B cell (primary cell): ENCODE measurements around the gene PACSIN1. TPM values are rescaled to one million over a fixed set of nuclear protein-coding genes. Genes with fewer than 3 reads are reported as not detected.

ENCODE experiments used
- ATAC-seq: fragments of 200-7000 bp; cut with Tn5 transposase; one replicate; pipeline ENCODE4 v1.10.0; 2021; ENCODE audit warnings: low read depth, mild to moderate bottlenecking, moderate number of reproducible peaks, moderate library complexity
- CTCF ChIA-PET: fragments of 350-600 bp; sonication (Branson Sonifier 250); formaldehyde crosslinking; loops from one replicate; lab custom pipeline; 2021; ENCODE audit warnings: antibody characterized with exemption, inconsistent platforms; lab: Charles Lee
- POLR2A ChIA-PET: fragments of 350-600 bp; sonication (Branson Sonifier 250); formaldehyde crosslinking; loops from one replicate; lab custom pipeline; 2021; ENCODE audit warnings: antibody characterized with exemption; lab: Charles Lee
- DNase-seq: peaks from one replicate; pipeline ENCODE4 v3.0.0; 2013
- H2AFZ ChIP-seq: 2 replicates; pipeline ENCODE4 v1.6.1; 2012; ENCODE audit warnings: mild to moderate bottlenecking, low read depth, low read length; ENCODE audit not compliant: insufficient read depth, poor library complexity, severe bottlenecking
- H3K27ac ChIP-seq, 2 donors: 1 replicate in 1 of 2; 2 replicates in 1 of 2; pipeline ENCODE4 v1.5.1; 2012 to 2013; ENCODE audit warnings: low read length in 2 of 2, mild to moderate bottlenecking in 2 of 2, moderate library complexity in 1 of 2
- H3K27me3 ChIP-seq, 4 experiments: fragments of 200-600 bp in 1 of 4; sonication (generic) in 1 of 4; replicated peaks in 1 of 4; 1 replicate in 2 of 4; 2 replicates in 2 of 4; pipeline versions ENCODE4 v1.6.1 to v1.7.0; 2013 to 2016; ENCODE audit warnings: low read length in 3 of 4, mild to moderate bottlenecking in 2 of 4, mixed read lengths in 1 of 4, moderate library complexity in 1 of 4; ENCODE audit not compliant: insufficient read depth in 4 of 4, control insufficient read depth in 3 of 4; ENCODE audit errors: control extremely low read depth in 1 of 4
- H3K36me3 ChIP-seq, 2 experiments: replicated peaks in 1 of 2; 1 replicate in 1 of 2; 2 replicates in 1 of 2; pipeline versions ENCODE4 v1.6.1 to v1.7.1; 2013; ENCODE audit warnings: low read length in 1 of 2; ENCODE audit not compliant: insufficient read depth in 2 of 2, control insufficient read depth in 1 of 2; ENCODE audit errors: control extremely low read depth in 1 of 2, extremely low read depth in 1 of 2
- H3K4me1 ChIP-seq, 2 donors: fragments of 200-600 bp in 1 of 2; sonication (generic) in 1 of 2; 1 replicate in 1 of 2; 2 replicates in 1 of 2; pipeline versions ENCODE4 v1.5.1 to v1.6.1; 2013 to 2017; ENCODE audit warnings: low read length in 2 of 2; ENCODE audit not compliant: control insufficient read depth in 2 of 2, insufficient read depth in 2 of 2
- H3K4me2 ChIP-seq: replicated peaks from 2 replicates; pipeline ENCODE3; 2012; ENCODE audit warnings: mild to moderate bottlenecking, low read depth, low read length; ENCODE audit not compliant: poor library complexity, severe bottlenecking
- H3K4me3 ChIP-seq, 5 experiments: fragments of 200-600 bp in 1 of 5; sonication (generic) in 1 of 5; 1 replicate in 3 of 5; 2 replicates in 2 of 5; pipeline versions ENCODE4 v1.5.1 to v1.7.0; 2011 to 2016; ENCODE audit warnings: low read length in 4 of 5, mild to moderate bottlenecking in 4 of 5, low read depth in 2 of 5, control low read depth in 1 of 5, moderate library complexity in 1 of 5; ENCODE audit not compliant: insufficient read depth in 1 of 5; ENCODE audit errors: control extremely low read depth in 1 of 5, extremely low read depth in 1 of 5
- H3K79me2 ChIP-seq: fragments of 200-600 bp; sonication (generic); one replicate; pipeline ENCODE4 v1.6.0; 2016; ENCODE audit warnings: low read length; ENCODE audit not compliant: control insufficient read depth, insufficient read depth
- H3K9ac ChIP-seq: fragments of 200-600 bp; sonication (generic); 2 replicates; pipeline ENCODE4 v1.6.1; 2017; ENCODE audit warnings: mild to moderate bottlenecking, low read length, moderate library complexity
- H3K9me3 ChIP-seq, 3 donors: one replicate each; pipeline versions ENCODE4 v1.6.1 to v1.7.1; 2013; ENCODE audit warnings: low read length in 2 of 3; ENCODE audit not compliant: control insufficient read depth in 2 of 3, insufficient read depth in 1 of 3; ENCODE audit errors: control extremely low read depth in 1 of 3
- H4K20me1 ChIP-seq: 2 replicates; pipeline ENCODE4 v1.6.0; 2012; ENCODE audit warnings: mild to moderate bottlenecking, low read length; ENCODE audit not compliant: insufficient read depth, control insufficient read depth, poor library complexity, severe bottlenecking
- H3K27ac Mint-ChIP-seq: one replicate; pipeline ENCODE4 v1.8.0; 2021; ENCODE audit warnings: mixed read lengths
- H3K27me3 Mint-ChIP-seq: one replicate; pipeline ENCODE4 v1.8.0; 2021; ENCODE audit warnings: mixed read lengths
- H3K4me1 Mint-ChIP-seq: one replicate; pipeline ENCODE4 v1.8.0; 2021; ENCODE audit warnings: mixed read lengths
- H3K4me3 Mint-ChIP-seq: one replicate; pipeline ENCODE4 v1.8.0; 2021; ENCODE audit warnings: mixed read lengths
- H3K9me3 Mint-ChIP-seq: one replicate; pipeline ENCODE4 v1.8.0; 2022; ENCODE audit warnings: mixed read lengths; ENCODE audit not compliant: insufficient read depth
- EZH2 ChIP-seq: IDR thresholded peaks from 2 replicates; pipeline ENCODE4 v1.6.1; 2012; ENCODE audit warnings: borderline replicate concordance, low read depth, mild to moderate bottlenecking, moderate library complexity, low read length; ENCODE audit not compliant: insufficient read depth, poor library complexity, severe bottlenecking
- WGBS: methylation state at CpG from one replicate; pipeline ENCODE4 v1.1.5; 2013; ENCODE audit warnings: missing lambda C conversion rate; ENCODE audit not compliant: insufficient coverage; 5-methylcytosine and 5-hydroxymethylcytosine counted together
- intact Hi-C: fragments of 100-400 bp; cut with micrococcal nuclease; formaldehyde crosslinking; loops from one replicate; pipeline ENCODE4 v1.10.0; 2022
- polyA plus RNA-seq: library from polyadenylated mRNA; depleted of rRNA; stranded (reverse); fragments of >200 nt; gene quantifications from 2 replicates; pipeline ENCODE4 v1.2.3, GENCODE V29; 2012
- total RNA-seq, 2 donors: library from RNA; stranded (reverse); fragments of 120-200 nt in 1 of 2; gene quantifications; 1 replicate in 1 of 2; 2 replicates in 1 of 2; pipeline versions ENCODE4 v1.2.3 to v1.2.4, GENCODE V29; 2013 to 2022
- TF ChIP-seq, protein P1 (sequence below): fragments of 200-600 bp; IDR thresholded peaks from one replicate; pipeline ENCODE4 v1.8.0; 2022; ENCODE audit warnings: antibody characterized with exemption, mild to moderate bottlenecking

PACSIN1 gene
- total and polyA plus RNA-seq, 2 donors (not counting 1 experiment from before 2014, with no cell fraction given) = 0.18 to 0.20 TPM

DNA sequence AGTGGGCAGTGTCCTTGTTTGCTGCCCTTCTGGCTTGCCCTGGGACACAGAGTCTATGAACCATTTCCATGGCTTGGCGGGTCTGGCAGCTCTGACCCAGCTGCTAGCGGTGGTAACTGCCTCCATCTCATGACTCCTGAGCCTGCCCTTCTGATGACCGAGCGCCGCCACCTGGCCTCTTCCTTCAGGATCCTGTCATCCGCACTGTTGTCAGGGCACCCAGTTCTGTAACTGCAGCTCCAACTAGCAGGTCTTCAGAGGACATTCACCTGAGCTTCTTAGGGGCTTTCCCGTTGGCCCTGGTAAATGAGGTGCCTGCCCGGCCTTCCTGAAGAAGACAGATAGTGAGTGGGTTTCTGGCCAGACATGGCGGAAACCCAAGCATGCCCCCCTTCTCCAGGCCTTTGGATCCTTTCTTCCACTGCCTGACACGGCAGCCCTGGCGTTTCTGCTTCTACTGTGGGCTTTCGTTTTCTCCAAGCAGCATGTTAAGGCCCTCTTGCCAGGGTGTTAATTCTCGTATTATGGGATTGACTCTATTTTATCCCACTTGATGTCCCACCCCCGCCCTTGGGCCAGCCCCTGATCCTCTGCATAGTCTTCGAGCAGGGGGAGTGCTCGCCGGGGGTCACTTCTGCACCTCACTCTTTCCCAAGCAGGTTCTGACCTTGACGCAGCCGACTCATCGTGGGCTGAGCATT is 24.7 kb downstream of the PACSIN1 start:
- no peak overlapping the region for H3K4me3 Mint-ChIP-seq
- no peaks in the 10 kb centered on the region for H3K27me3 ChIP-seq
- WGBS = 92% methylated on average over 19 of the region's 20 CpGs
- ATAC-seq (no peak), DNase-seq (no peak)
- H3K9me3 ChIP-seq = no peaks in the 10 kb centered on the region
- H4K20me1 ChIP-seq = no peaks in the 10 kb centered on the region
- POLR2A ChIA-PET = interaction anchor here (0.7 kb wide), 1 partner anchor 22 kb away, joined by 3 read pairs; no protein-coding TSS in a partner anchor
- H3K4me1 Mint-ChIP-seq = no peaks in the 10 kb centered on the region
- H3K27ac ChIP-seq = no peak overlapping the region
- no peak overlapping the region for H3K9ac ChIP-seq
- intact Hi-C loops = no loop called here
- TF ChIP-seq EZH2 = no peak
- TF ChIP-seq, protein P1, sequence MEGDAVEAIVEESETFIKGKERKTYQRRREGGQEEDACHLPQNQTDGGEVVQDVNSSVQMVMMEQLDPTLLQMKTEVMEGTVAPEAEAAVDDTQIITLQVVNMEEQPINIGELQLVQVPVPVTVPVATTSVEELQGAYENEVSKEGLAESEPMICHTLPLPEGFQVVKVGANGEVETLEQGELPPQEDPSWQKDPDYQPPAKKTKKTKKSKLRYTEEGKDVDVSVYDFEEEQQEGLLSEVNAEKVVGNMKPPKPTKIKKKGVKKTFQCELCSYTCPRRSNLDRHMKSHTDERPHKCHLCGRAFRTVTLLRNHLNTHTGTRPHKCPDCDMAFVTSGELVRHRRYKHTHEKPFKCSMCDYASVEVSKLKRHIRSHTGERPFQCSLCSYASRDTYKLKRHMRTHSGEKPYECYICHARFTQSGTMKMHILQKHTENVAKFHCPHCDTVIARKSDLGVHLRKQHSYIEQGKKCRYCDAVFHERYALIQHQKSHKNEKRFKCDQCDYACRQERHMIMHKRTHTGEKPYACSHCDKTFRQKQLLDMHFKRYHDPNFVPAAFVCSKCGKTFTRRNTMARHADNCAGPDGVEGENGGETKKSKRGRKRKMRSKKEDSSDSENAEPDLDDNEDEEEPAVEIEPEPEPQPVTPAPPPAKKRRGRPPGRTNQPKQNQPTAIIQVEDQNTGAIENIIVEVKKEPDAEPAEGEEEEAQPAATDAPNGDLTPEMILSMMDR = no peak
- no peaks in the 10 kb centered on the region for H3K9me3 Mint-ChIP-seq
- no peaks in the 10 kb centered on the region for H3K79me2 ChIP-seq
- H3K36me3 ChIP-seq = no peaks in the 10 kb centered on the region
- no peaks in the 10 kb centered on the region for H3K4me1 ChIP-seq
- no peak overlapping the region for H3K4me3 ChIP-seq
- no peak overlapping the region for H2AFZ ChIP-seq
- H3K27me3 Mint-ChIP-seq = no peaks in the 10 kb centered on the region
- no peak overlapping the region for H3K4me2 ChIP-seq
- CTCF ChIA-PET = no interaction called here
- no peak overlapping the region for H3K27ac Mint-ChIP-seq

DNA sequence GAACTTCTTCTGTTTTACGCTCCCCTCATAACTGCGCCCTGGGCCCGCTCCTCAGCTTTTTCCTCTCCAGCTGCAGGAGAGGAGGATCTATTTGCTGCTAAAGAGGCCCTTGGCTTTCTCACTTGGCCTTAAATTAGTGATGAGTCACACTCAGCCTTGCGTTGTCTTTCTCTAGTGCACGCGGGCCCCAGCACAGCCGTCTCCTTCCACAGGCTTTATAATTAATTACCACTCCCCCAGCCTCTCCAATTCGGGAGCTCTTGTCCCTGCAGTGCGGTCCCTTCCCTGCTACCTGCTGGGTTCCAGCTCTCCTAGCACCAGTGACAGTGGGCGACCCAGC is 25.2 kb downstream of the PACSIN1 start:
- Histone ChIP-seq H3K4me2 (no peak overlapping the region), H3K9ac (no peak overlapping the region), H3K4me3 (no peak overlapping the region), H2AFZ (no peak overlapping the region), H3K27ac (no peak overlapping the region), H3K4me1 (no peaks in the 10 kb centered on the region), H4K20me1 (no peaks in the 10 kb centered on the region), H3K9me3 (no peaks in the 10 kb centered on the region), H3K36me3 (no peaks in the 10 kb centered on the region), H3K27me3 (no peaks in the 10 kb centered on the region), H3K79me2 (no peaks in the 10 kb centered on the region)
- H3K27ac Mint-ChIP-seq = no peak overlapping the region
- POLR2A ChIA-PET = no interaction called here
- no peaks in the 10 kb centered on the region for H3K4me1 Mint-ChIP-seq
- 49% methylated on average over 10 of the region's 10 CpGs for WGBS
- TF ChIP-seq, protein P1 = no peak
- no peak for TF ChIP-seq EZH2
- no peaks in the 10 kb centered on the region for H3K9me3 Mint-ChIP-seq
- intact Hi-C loops = no loop called here
- no peaks in the 10 kb centered on the region for H3K27me3 Mint-ChIP-seq
- no peak for ATAC-seq
- H3K4me3 Mint-ChIP-seq = no peak overlapping the region
- CTCF ChIA-PET = no interaction called here
- DNase-seq = no peak
